B cell (primary cell): ENCODE data around the gene HAO1. TPM values are rescaled to one million over a fixed set of nuclear protein-coding genes. Genes with fewer than 3 reads are reported as not detected.

Source experiments
- ATAC-seq: fragments of 200-7000 bp; cut with Tn5 transposase; one replicate; pipeline ENCODE4 v1.10.0; 2021; ENCODE audit warnings: low read depth, mild to moderate bottlenecking, moderate number of reproducible peaks, moderate library complexity
- CTCF ChIA-PET: fragments of 350-600 bp; sonication (Branson Sonifier 250); formaldehyde crosslinking; loops from one replicate; lab custom pipeline; 2021; ENCODE audit warnings: antibody characterized with exemption, inconsistent platforms; lab: Charles Lee
- POLR2A ChIA-PET: fragments of 350-600 bp; sonication (Branson Sonifier 250); formaldehyde crosslinking; loops from one replicate; lab custom pipeline; 2021; ENCODE audit warnings: antibody characterized with exemption; lab: Charles Lee
- DNase-seq: peaks from one replicate; pipeline ENCODE4 v3.0.0; 2013
- H2AFZ ChIP-seq: 2 replicates; pipeline ENCODE4 v1.6.1; 2012; ENCODE audit warnings: mild to moderate bottlenecking, low read depth, low read length; ENCODE audit not compliant: insufficient read depth, poor library complexity, severe bottlenecking
- H3K27ac ChIP-seq, 2 donors: 1 replicate in 1 of 2; 2 replicates in 1 of 2; pipeline ENCODE4 v1.5.1; 2012 to 2013; ENCODE audit warnings: low read length in 2 of 2, mild to moderate bottlenecking in 2 of 2, moderate library complexity in 1 of 2
- H3K27me3 ChIP-seq, 4 experiments: fragments of 200-600 bp in 1 of 4; sonication (generic) in 1 of 4; replicated peaks in 1 of 4; 1 replicate in 2 of 4; 2 replicates in 2 of 4; pipeline versions ENCODE4 v1.6.1 to v1.7.0; 2013 to 2016; ENCODE audit warnings: low read length in 3 of 4, mild to moderate bottlenecking in 2 of 4, mixed read lengths in 1 of 4, moderate library complexity in 1 of 4; ENCODE audit not compliant: insufficient read depth in 4 of 4, control insufficient read depth in 3 of 4; ENCODE audit errors: control extremely low read depth in 1 of 4
- H3K36me3 ChIP-seq, 2 experiments: replicated peaks in 1 of 2; 1 replicate in 1 of 2; 2 replicates in 1 of 2; pipeline versions ENCODE4 v1.6.1 to v1.7.1; 2013; ENCODE audit warnings: low read length in 1 of 2; ENCODE audit not compliant: insufficient read depth in 2 of 2, control insufficient read depth in 1 of 2; ENCODE audit errors: control extremely low read depth in 1 of 2, extremely low read depth in 1 of 2
- H3K4me1 ChIP-seq, 2 donors: fragments of 200-600 bp in 1 of 2; sonication (generic) in 1 of 2; 1 replicate in 1 of 2; 2 replicates in 1 of 2; pipeline versions ENCODE4 v1.5.1 to v1.6.1; 2013 to 2017; ENCODE audit warnings: low read length in 2 of 2; ENCODE audit not compliant: control insufficient read depth in 2 of 2, insufficient read depth in 2 of 2
- H3K4me2 ChIP-seq: replicated peaks from 2 replicates; pipeline ENCODE3; 2012; ENCODE audit warnings: mild to moderate bottlenecking, low read depth, low read length; ENCODE audit not compliant: poor library complexity, severe bottlenecking
- H3K4me3 ChIP-seq, 5 experiments: fragments of 200-600 bp in 1 of 5; sonication (generic) in 1 of 5; 1 replicate in 3 of 5; 2 replicates in 2 of 5; pipeline versions ENCODE4 v1.5.1 to v1.7.0; 2011 to 2016; ENCODE audit warnings: low read length in 4 of 5, mild to moderate bottlenecking in 4 of 5, low read depth in 2 of 5, control low read depth in 1 of 5, moderate library complexity in 1 of 5; ENCODE audit not compliant: insufficient read depth in 1 of 5; ENCODE audit errors: control extremely low read depth in 1 of 5, extremely low read depth in 1 of 5
- H3K79me2 ChIP-seq: fragments of 200-600 bp; sonication (generic); one replicate; pipeline ENCODE4 v1.6.0; 2016; ENCODE audit warnings: low read length; ENCODE audit not compliant: control insufficient read depth, insufficient read depth
- H3K9ac ChIP-seq: fragments of 200-600 bp; sonication (generic); 2 replicates; pipeline ENCODE4 v1.6.1; 2017; ENCODE audit warnings: mild to moderate bottlenecking, low read length, moderate library complexity
- H3K9me3 ChIP-seq, 3 donors: one replicate each; pipeline versions ENCODE4 v1.6.1 to v1.7.1; 2013; ENCODE audit warnings: low read length in 2 of 3; ENCODE audit not compliant: control insufficient read depth in 2 of 3, insufficient read depth in 1 of 3; ENCODE audit errors: control extremely low read depth in 1 of 3
- H4K20me1 ChIP-seq: 2 replicates; pipeline ENCODE4 v1.6.0; 2012; ENCODE audit warnings: mild to moderate bottlenecking, low read length; ENCODE audit not compliant: insufficient read depth, control insufficient read depth, poor library complexity, severe bottlenecking
- H3K27ac Mint-ChIP-seq: one replicate; pipeline ENCODE4 v1.8.0; 2021; ENCODE audit warnings: mixed read lengths
- H3K27me3 Mint-ChIP-seq: one replicate; pipeline ENCODE4 v1.8.0; 2021; ENCODE audit warnings: mixed read lengths
- H3K4me1 Mint-ChIP-seq: one replicate; pipeline ENCODE4 v1.8.0; 2021; ENCODE audit warnings: mixed read lengths
- H3K4me3 Mint-ChIP-seq: one replicate; pipeline ENCODE4 v1.8.0; 2021; ENCODE audit warnings: mixed read lengths
- H3K9me3 Mint-ChIP-seq: one replicate; pipeline ENCODE4 v1.8.0; 2022; ENCODE audit warnings: mixed read lengths; ENCODE audit not compliant: insufficient read depth
- EZH2 ChIP-seq: IDR thresholded peaks from 2 replicates; pipeline ENCODE4 v1.6.1; 2012; ENCODE audit warnings: borderline replicate concordance, low read depth, mild to moderate bottlenecking, moderate library complexity, low read length; ENCODE audit not compliant: insufficient read depth, poor library complexity, severe bottlenecking
- WGBS: methylation state at CpG from one replicate; pipeline ENCODE4 v1.1.5; 2013; ENCODE audit warnings: missing lambda C conversion rate; ENCODE audit not compliant: insufficient coverage; 5-methylcytosine and 5-hydroxymethylcytosine counted together
- intact Hi-C: fragments of 100-400 bp; cut with micrococcal nuclease; formaldehyde crosslinking; loops from one replicate; pipeline ENCODE4 v1.10.0; 2022
- polyA plus RNA-seq: library from polyadenylated mRNA; depleted of rRNA; stranded (reverse); fragments of >200 nt; gene quantifications from 2 replicates; pipeline ENCODE4 v1.2.3, GENCODE V29; 2012
- total RNA-seq, 2 donors: library from RNA; stranded (reverse); fragments of 120-200 nt in 1 of 2; gene quantifications; 1 replicate in 1 of 2; 2 replicates in 1 of 2; pipeline versions ENCODE4 v1.2.3 to v1.2.4, GENCODE V29; 2013 to 2022
- TF ChIP-seq, protein P1 (sequence below): fragments of 200-600 bp; IDR thresholded peaks from one replicate; pipeline ENCODE4 v1.8.0; 2022; ENCODE audit warnings: antibody characterized with exemption, mild to moderate bottlenecking

Gene HAO1
- total and polyA plus RNA-seq, 2 donors (not counting 1 experiment from before 2014, with no cell fraction given): not detected

GRCh38 chr20:7855545-7855944 is 84.7 kb downstream of the HAO1 start:
- H3K4me1 Mint-ChIP-seq: no peaks in the 10 kb centered on the region
- ChIA-PET CTCF (no interaction called here), POLR2A (no interaction called here)
- Histone ChIP-seq H3K27ac (no peak overlapping the region), H3K27me3 (no peaks in the 10 kb centered on the region), H3K36me3 (no peaks in the 10 kb centered on the region), H3K79me2 (no peaks in the 10 kb centered on the region), H3K4me3 (no peak overlapping the region), H3K9ac (no peak overlapping the region), H4K20me1 (no peaks in the 10 kb centered on the region), H3K9me3 (no peaks in the 10 kb centered on the region), H2AFZ (no peak overlapping the region), H3K4me2 (no peak overlapping the region), H3K4me1 (no peaks in the 10 kb centered on the region)
- H3K9me3 Mint-ChIP-seq: no peaks in the 10 kb centered on the region
- no peak overlapping the region for H3K27ac Mint-ChIP-seq
- TF ChIP-seq, protein P1, sequence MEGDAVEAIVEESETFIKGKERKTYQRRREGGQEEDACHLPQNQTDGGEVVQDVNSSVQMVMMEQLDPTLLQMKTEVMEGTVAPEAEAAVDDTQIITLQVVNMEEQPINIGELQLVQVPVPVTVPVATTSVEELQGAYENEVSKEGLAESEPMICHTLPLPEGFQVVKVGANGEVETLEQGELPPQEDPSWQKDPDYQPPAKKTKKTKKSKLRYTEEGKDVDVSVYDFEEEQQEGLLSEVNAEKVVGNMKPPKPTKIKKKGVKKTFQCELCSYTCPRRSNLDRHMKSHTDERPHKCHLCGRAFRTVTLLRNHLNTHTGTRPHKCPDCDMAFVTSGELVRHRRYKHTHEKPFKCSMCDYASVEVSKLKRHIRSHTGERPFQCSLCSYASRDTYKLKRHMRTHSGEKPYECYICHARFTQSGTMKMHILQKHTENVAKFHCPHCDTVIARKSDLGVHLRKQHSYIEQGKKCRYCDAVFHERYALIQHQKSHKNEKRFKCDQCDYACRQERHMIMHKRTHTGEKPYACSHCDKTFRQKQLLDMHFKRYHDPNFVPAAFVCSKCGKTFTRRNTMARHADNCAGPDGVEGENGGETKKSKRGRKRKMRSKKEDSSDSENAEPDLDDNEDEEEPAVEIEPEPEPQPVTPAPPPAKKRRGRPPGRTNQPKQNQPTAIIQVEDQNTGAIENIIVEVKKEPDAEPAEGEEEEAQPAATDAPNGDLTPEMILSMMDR: no peak
- no peak for TF ChIP-seq EZH2
- WGBS: 100% methylated on average over 1 of the region's 1 CpG
- intact Hi-C loops: no loop called here
- no peak for DNase-seq
- ATAC-seq: no peak
- no peaks in the 10 kb centered on the region for H3K27me3 Mint-ChIP-seq
- H3K4me3 Mint-ChIP-seq: no peak overlapping the region

GRCh38 chr20:7853493-7853892 is 86.8 kb downstream of the HAO1 start:
- CTCF ChIA-PET: no interaction called here
- H4K20me1 ChIP-seq: no peaks in the 10 kb centered on the region
- ATAC-seq: no peak
- no peaks in the 10 kb centered on the region for H3K4me1 ChIP-seq
- no peak for TF ChIP-seq EZH2
- TF ChIP-seq, protein P1: no peak
- H3K4me3 ChIP-seq: no peak overlapping the region
- Mint-ChIP-seq H3K4me3 (no peak overlapping the region), H3K27me3 (no peaks in the 10 kb centered on the region), H3K27ac (no peak overlapping the region), H3K4me1 (no peaks in the 10 kb centered on the region), H3K9me3 (no peaks in the 10 kb centered on the region)
- H3K9me3 ChIP-seq: no peaks in the 10 kb centered on the region
- H3K27ac ChIP-seq: no peak overlapping the region
- POLR2A ChIA-PET: no interaction called here
- no peaks in the 10 kb centered on the region for H3K36me3 ChIP-seq
- no peaks in the 10 kb centered on the region for H3K79me2 ChIP-seq
- no peak overlapping the region for H3K9ac ChIP-seq
- intact Hi-C loops: no loop called here
- no peak overlapping the region for H3K4me2 ChIP-seq
- H2AFZ ChIP-seq: no peak overlapping the region
- H3K27me3 ChIP-seq: peaks cover 0 to 3% (median 0%) of the 10 kb centered on the region in 4 experiments
- no peak for DNase-seq
